ENCODE results near the gene ITCH.

Gene ITCH

DNA sequence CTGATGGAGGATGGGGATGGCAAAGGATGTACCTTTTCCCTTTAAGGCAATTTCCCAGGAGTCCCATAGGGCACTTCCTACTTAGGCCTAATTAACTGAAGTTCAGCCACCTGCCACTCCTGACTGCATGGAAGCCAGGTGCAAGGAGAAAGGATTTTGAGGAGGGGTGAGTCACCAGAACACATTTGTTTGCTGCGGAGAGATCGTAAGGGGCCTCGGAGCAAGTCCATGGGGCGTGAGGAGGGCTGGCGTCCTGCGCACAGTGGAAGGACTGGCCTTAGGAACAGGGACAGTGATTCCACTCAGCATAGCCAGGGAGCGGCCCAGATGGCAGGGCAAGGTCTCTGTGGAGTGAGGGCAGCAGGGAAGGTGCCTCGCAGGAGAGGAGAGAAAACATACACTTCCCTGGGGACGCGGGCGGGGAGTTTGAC lies 183.7 kb downstream of the ITCH start:
- H2AFZ ChIP-seq (ENCODE audit: low read depth, low read length): no peak overlapping the region
- no peak overlapping the region for H3K9ac ChIP-seq (ENCODE audit: low read length)
- no peak overlapping the region for H3K4me3 ChIP-seq (ENCODE audit: low read length)
- H3K9me3 ChIP-seq (ENCODE audit: insufficient read depth, low read length): no peaks in the 10 kb centered on the region
- H3K4me2 ChIP-seq (ENCODE audit: low read length): no peak overlapping the region
- no peaks in the 10 kb centered on the region for H4K20me1 ChIP-seq (ENCODE audit: insufficient read depth, low read length)
- H3K4me1 ChIP-seq (ENCODE audit: low read length): no peaks in the 10 kb centered on the region
- TF ChIP-seq EZH2phosphoT487 (IDR thresholded peaks at IDR 0.05; ENCODE audit: low read depth): no peak
- TF ChIP-seq, protein P1, sequence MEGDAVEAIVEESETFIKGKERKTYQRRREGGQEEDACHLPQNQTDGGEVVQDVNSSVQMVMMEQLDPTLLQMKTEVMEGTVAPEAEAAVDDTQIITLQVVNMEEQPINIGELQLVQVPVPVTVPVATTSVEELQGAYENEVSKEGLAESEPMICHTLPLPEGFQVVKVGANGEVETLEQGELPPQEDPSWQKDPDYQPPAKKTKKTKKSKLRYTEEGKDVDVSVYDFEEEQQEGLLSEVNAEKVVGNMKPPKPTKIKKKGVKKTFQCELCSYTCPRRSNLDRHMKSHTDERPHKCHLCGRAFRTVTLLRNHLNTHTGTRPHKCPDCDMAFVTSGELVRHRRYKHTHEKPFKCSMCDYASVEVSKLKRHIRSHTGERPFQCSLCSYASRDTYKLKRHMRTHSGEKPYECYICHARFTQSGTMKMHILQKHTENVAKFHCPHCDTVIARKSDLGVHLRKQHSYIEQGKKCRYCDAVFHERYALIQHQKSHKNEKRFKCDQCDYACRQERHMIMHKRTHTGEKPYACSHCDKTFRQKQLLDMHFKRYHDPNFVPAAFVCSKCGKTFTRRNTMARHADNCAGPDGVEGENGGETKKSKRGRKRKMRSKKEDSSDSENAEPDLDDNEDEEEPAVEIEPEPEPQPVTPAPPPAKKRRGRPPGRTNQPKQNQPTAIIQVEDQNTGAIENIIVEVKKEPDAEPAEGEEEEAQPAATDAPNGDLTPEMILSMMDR (IDR thresholded peaks at IDR 0.05; ENCODE audit: low read depth, low read length): no peak
- peaks cover 6% of the 10 kb centered on the region for H3K36me3 ChIP-seq (replicated peaks; ENCODE audit: low read depth, low read length)
- no peak overlapping the region for H3K27ac ChIP-seq (ENCODE audit: low read length)
- H3K27me3 ChIP-seq (ENCODE audit: low read depth, low read length): no peaks in the 10 kb centered on the region
- no peaks in the 10 kb centered on the region for H3K79me2 ChIP-seq (ENCODE audit: low read length)

DNA sequence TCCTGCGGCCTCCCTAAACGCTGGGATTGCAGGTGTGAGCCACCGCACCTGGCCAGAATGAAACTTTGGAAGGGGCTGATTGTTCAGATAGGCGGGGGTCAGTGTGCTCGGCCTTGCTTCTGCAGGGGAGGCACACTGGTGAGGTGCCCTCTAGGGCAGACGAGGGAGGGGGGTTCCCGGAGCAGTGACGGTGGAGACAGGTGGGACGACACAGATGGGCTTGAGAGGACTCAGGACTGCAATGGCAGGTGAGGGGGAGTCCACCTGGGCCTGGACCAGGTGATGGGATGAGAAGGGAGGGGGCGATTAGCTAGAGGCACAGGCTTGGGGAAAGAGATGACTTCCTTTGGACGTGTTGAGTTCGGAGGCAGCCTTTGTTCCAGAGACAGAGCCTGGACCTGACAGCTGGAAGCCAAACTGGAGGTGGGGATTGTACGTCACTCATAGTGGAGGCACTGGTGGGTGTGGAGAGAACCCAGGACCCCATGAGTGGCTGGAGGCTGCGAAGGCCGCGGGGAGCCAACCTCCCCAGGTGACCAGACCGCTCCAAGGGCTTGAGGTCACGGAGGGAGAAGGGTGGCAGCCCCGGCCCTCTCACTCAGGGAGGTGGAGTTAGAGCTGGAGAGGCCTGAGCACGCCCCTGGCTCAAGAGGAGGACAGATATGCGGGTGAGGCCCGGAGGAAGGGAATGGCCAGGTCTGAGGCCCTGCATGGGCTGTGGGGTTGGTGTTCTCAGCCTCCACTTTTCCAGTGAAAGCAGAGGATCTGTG lies 185.0 kb downstream of the ITCH start:
- H3K4me1 ChIP-seq (ENCODE audit: low read length): no peaks in the 10 kb centered on the region
- H2AFZ ChIP-seq (ENCODE audit: low read depth, low read length): no peak overlapping the region
- TF ChIP-seq, protein P1 (IDR thresholded peaks at IDR 0.05; ENCODE audit: low read depth, low read length): no peak
- no peak for TF ChIP-seq EZH2phosphoT487 (IDR thresholded peaks at IDR 0.05; ENCODE audit: low read depth)
- H3K9me3 ChIP-seq (ENCODE audit: insufficient read depth, low read length): no peaks in the 10 kb centered on the region
- no peak overlapping the region for H3K9ac ChIP-seq (ENCODE audit: low read length)
- no peaks in the 10 kb centered on the region for H3K79me2 ChIP-seq (ENCODE audit: low read length)
- H3K27ac ChIP-seq (ENCODE audit: low read length): no peak overlapping the region
- H3K27me3 ChIP-seq (ENCODE audit: low read depth, low read length): no peaks in the 10 kb centered on the region
- no peak overlapping the region for H3K4me2 ChIP-seq (ENCODE audit: low read length)
- H4K20me1 ChIP-seq (ENCODE audit: insufficient read depth, low read length): no peaks in the 10 kb centered on the region
- no peak overlapping the region for H3K4me3 ChIP-seq (ENCODE audit: low read length)
- no peaks in the 10 kb centered on the region for H3K36me3 ChIP-seq (replicated peaks; ENCODE audit: low read depth, low read length)

DNA sequence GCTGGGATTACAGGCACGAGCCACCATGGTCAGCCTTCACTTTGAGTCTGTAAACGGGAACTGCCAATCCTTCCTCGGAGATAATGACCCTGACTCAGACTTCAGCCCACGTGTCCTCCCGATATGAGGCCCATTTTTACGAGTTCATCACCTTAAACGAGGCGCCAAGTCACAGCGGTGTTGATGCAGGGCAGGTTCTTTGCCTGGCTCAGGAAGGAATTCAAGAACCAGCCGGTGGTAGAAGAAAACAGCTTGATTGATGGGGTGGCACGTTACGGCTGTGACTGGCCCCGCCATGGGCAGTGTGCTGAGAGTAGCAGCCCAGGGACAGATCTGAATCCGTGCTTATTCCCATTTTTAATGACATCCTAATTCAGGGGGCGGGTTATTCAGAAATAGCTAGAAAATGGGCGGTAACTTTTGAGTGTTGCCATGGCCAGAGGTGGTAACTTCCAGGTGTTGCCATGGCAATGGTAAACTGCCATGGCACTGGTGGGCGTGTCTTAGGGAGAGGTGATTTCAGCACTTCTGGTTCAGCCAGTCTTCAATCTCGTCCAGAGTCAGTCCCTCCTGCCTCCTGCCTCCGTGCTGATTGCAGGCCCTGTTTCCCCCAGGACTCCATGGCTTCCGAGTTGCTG lies 186.3 kb downstream of the ITCH start:
- Histone ChIP-seq H3K9ac (ENCODE audit: low read length) (no peak overlapping the region), H2AFZ (ENCODE audit: low read depth, low read length) (no peak overlapping the region)

DNA sequence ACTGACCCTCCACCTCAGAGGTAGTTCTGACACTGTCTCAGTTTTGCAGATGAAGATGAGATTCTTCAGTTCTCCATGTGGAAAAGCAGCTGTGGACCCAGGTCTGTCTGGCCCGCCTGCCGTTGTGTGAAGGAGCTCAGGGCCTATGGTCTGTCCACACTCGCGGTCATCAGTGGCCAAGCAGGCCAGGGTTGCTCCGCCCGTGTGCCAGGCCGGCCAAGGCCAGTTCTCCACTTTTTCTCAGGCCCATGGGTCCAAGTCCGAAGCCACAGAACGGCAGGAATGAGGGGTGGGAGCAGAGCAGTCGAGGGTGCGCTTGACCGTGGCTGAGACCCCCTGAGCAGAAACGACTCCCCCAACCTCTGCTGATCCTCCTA lies 186.8 kb downstream of the ITCH start:
- Histone ChIP-seq H2AFZ (ENCODE audit: low read depth, low read length) (no peak overlapping the region), H3K36me3 (replicated peaks; ENCODE audit: low read depth, low read length) (no peaks in the 10 kb centered on the region), H3K27ac (ENCODE audit: low read length) (no peak overlapping the region), H3K9ac (ENCODE audit: low read length) (no peak overlapping the region), H3K27me3 (ENCODE audit: low read depth, low read length) (no peaks in the 10 kb centered on the region), H3K79me2 (ENCODE audit: low read length) (no peaks in the 10 kb centered on the region), H3K4me3 (ENCODE audit: low read length) (no peak overlapping the region), H3K4me2 (ENCODE audit: low read length) (no peak overlapping the region), H4K20me1 (ENCODE audit: insufficient read depth, low read length) (no peaks in the 10 kb centered on the region), H3K9me3 (ENCODE audit: insufficient read depth, low read length) (no peaks in the 10 kb centered on the region), H3K4me1 (ENCODE audit: low read length) (no peaks in the 10 kb centered on the region)
- TF ChIP-seq, protein P1 (IDR thresholded peaks at IDR 0.05; ENCODE audit: low read depth, low read length): no peak
- no peak for TF ChIP-seq EZH2phosphoT487 (IDR thresholded peaks at IDR 0.05; ENCODE audit: low read depth)

More for the DNA sequence above, 186.3 kb downstream of the ITCH start:
- H3K27me3 ChIP-seq (ENCODE audit: low read depth, low read length): no peaks in the 10 kb centered on the region
- no peaks in the 10 kb centered on the region for H3K79me2 ChIP-seq (ENCODE audit: low read length)
- H3K4me2 ChIP-seq (ENCODE audit: low read length): no peak overlapping the region
- no peaks in the 10 kb centered on the region for H4K20me1 ChIP-seq (ENCODE audit: insufficient read depth, low read length)
- H3K36me3 ChIP-seq (replicated peaks; ENCODE audit: low read depth, low read length): no peaks in the 10 kb centered on the region
- TF ChIP-seq, protein P1 (IDR thresholded peaks at IDR 0.05; ENCODE audit: low read depth, low read length): no peak
- TF ChIP-seq EZH2phosphoT487 (IDR thresholded peaks at IDR 0.05; ENCODE audit: low read depth): no peak
- no peaks in the 10 kb centered on the region for H3K4me1 ChIP-seq (ENCODE audit: low read length)
- H3K27ac ChIP-seq (ENCODE audit: low read length): no peak overlapping the region
- no peaks in the 10 kb centered on the region for H3K9me3 ChIP-seq (ENCODE audit: insufficient read depth, low read length)
- no peak overlapping the region for H3K4me3 ChIP-seq (ENCODE audit: low read length)
